Testis (tissue), 3 donors: ENCODE data around the gene TMEM184B. TPM values are rescaled to one million over a fixed set of nuclear protein-coding genes. Genes with fewer than 3 reads are reported as not detected.

Experiments
- DNase-seq: peaks from one replicate; pipeline ENCODE4 v3.0.0-alpha.2; 2019
- H3K27ac ChIP-seq, 2 donors: fragments of 200-600 bp; sonication (generic); one replicate each; pipeline ENCODE4 v1.5.1; 2019
- H3K27me3 ChIP-seq: fragments of 200-600 bp; sonication (generic); one replicate; pipeline ENCODE4 v1.5.1; 2019
- H3K36me3 ChIP-seq: fragments of 200-600 bp; sonication (generic); one replicate; pipeline ENCODE4 v1.5.1; 2017; ENCODE audit warnings: low read depth; ENCODE audit errors: missing control alignments
- H3K4me1 ChIP-seq: fragments of 200-600 bp; sonication (generic); one replicate; pipeline ENCODE4 v1.5.1; 2019
- H3K4me3 ChIP-seq, 2 donors: fragments of 200-600 bp; sonication (generic); one replicate each; pipeline ENCODE4 v1.5.1; 2017 to 2019
- H3K9me3 ChIP-seq: fragments of 200-600 bp; sonication (generic); one replicate; pipeline ENCODE4 v1.5.1; 2017
- CTCF ChIP-seq, 3 experiments: fragments of 450-650 bp in 2 of 3; fragments of 200-600 bp in 1 of 3; sonication (generic) in 1 of 3; IDR thresholded peaks; one replicate each; pipeline ENCODE4 v1.5.1; 2016 to 2019; ENCODE audit warnings: antibody characterized with exemption in 3 of 3, mild to moderate bottlenecking in 2 of 3, moderate library complexity in 1 of 3
- POLR2A ChIP-seq: fragments of 450-650 bp; IDR thresholded peaks from one replicate; pipeline ENCODE4 v1.6.1; 2017; ENCODE audit warnings: antibody characterized with exemption, mild to moderate bottlenecking, moderate library complexity
- WGBS, 2 donors: methylation state at CpG; one replicate each; pipeline ENCODE4 v1.1.5; 2018; 5-methylcytosine and 5-hydroxymethylcytosine counted together
- intact Hi-C: fragments of 100-400 bp; cut with DNase I; formaldehyde crosslinking; loops from one replicate; pipeline ENCODE4 v1.15.1; 2023; ENCODE audit warnings: low total_unique reads
- polyA plus RNA-seq: library from polyadenylated mRNA; stranded (reverse); fragments of 350-450 nt; fragmentation: Illumina TruSeq; extraction: RNeasy Lipid Tissue Mini Kit (QIAGEN cat#74804); gene quantifications from one replicate; pipeline ENCODE4 v1.2.3, GENCODE V29; 2014; ENCODE audit warnings: low read depth, low replicate concordance; ENCODE audit not compliant: insufficient read depth
- total RNA-seq, 2 donors: library from RNA; depleted of rRNA; stranded (reverse); fragments of >200 nt; gene quantifications; one replicate each; pipeline ENCODE4 v1.2.3, GENCODE V29; 2016

Gene TMEM184B
- total and polyA plus RNA-seq, 3 donors from 2014 or later = 25.2 to 66.5 (median 35.4) TPM

GRCh38 chr22:38305471-38306448, 33.0 kb upstream of the TMEM184B start:
- no peaks in the 10 kb centered on the region for H3K9me3 ChIP-seq
- no peak overlapping the region for H3K4me3 ChIP-seq
- whole genome bisulfite sequencing, 2 donors = 46 to 50% methylated on average over 16 of the region's 16 CpGs
- H3K4me1 ChIP-seq = peaks cover 32% of the 10 kb centered on the region
- H3K36me3 ChIP-seq = no peaks in the 10 kb centered on the region
- DNase-seq = no peak
- peak overlapping the region in 1 of 2 donors; percentile 54 for H3K27ac ChIP-seq
- no peaks in the 10 kb centered on the region for H3K27me3 ChIP-seq
- intact Hi-C loops = no loop called here
- TF ChIP-seq POLR2A (no peak), CTCF (IDR thresholded peaks at IDR 0.05) (no peak)

- intact Hi-C loops = no loop called here
Measured at GRCh38 chr22:38304526-38304925, 31.7 kb upstream of the TMEM184B start.

DNA sequence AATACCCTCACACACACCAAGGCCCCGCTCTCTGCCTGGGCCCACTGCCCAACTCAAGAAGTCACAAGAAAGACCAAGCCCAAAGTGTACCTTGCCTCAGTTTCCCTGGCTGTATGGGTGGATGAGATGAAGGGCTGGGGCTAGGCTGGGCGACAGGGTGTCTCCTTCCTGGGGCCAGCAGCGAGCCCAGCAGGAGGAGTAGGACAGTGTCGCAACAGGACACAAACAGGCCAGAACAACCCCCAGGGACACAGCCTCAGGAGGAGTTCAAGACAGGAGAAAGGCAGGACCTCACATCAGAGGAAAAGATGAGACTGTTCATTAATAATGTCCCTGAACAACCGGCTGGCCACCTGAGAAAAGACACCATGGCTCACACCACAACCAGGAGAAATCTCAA, 31.2 kb upstream of the TMEM184B start:
- H3K36me3 ChIP-seq = no peaks in the 10 kb centered on the region
- H3K27ac ChIP-seq = peak overlapping the region in 1 of 2 donors; percentile 4
- peaks cover 20% of the 10 kb centered on the region for H3K4me1 ChIP-seq
- intact Hi-C loops = no loop called here
- DNase-seq = no peak
- WGBS, 2 donors = 82 to 89% methylated on average over 5 of the region's 5 CpGs
- no peaks in the 10 kb centered on the region for H3K27me3 ChIP-seq
- TF ChIP-seq POLR2A (no peak), CTCF (IDR thresholded peaks at IDR 0.05) (no peak)
- no peak overlapping the region for H3K4me3 ChIP-seq
- no peaks in the 10 kb centered on the region for H3K9me3 ChIP-seq

More at GRCh38 chr22:38304526-38304925, 31.7 kb upstream of the TMEM184B start:
- WGBS, 2 donors = 76 to 83% methylated on average over 13 of the region's 13 CpGs
- Histone ChIP-seq H3K27ac (peak overlapping the region in 1 of 2 donors; percentile 4), H3K4me1 (peaks cover 20% of the 10 kb centered on the region), H3K27me3 (no peaks in the 10 kb centered on the region), H3K4me3 (no peak overlapping the region), H3K36me3 (no peaks in the 10 kb centered on the region), H3K9me3 (no peaks in the 10 kb centered on the region)
- no peak for DNase-seq
- TF ChIP-seq POLR2A (no peak), CTCF (IDR thresholded peaks at IDR 0.05) (peak in 1 of 3 experiments; percentile 24)

DNA sequence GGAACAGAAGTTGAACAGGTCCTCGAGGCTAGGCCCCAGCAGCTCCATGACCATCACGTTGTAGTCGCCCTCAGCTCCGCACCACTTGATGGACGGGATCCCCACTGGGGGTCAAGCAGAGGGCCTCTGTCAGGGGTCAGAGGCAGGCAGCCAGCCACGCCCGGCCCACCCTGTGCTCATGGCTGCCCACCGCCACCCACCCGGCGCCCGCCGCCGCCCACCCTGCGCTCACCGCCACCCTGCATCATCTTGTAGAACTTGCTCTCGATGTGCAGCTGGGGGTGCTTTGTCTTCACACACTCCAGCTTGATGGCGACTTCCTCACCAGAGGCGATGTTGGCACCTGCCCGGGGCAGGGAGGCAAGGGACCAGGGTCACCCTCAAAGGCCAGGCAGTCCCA, 30.1 kb upstream of the TMEM184B start:
- Histone ChIP-seq H3K4me3 (no peak overlapping the region), H3K27ac (no peak overlapping the region), H3K4me1 (peaks cover 20% of the 10 kb centered on the region), H3K9me3 (no peaks in the 10 kb centered on the region), H3K27me3 (no peaks in the 10 kb centered on the region), H3K36me3 (no peaks in the 10 kb centered on the region)
- intact Hi-C loops = no loop called here
- WGBS, 2 donors = 96 to 99% methylated on average over 9 to 18 of the region's 19 CpGs
- DNase-seq = no peak
- TF ChIP-seq CTCF (IDR thresholded peaks at IDR 0.05) = no peak
- no peak for TF ChIP-seq POLR2A
